Body of pancreas (tissue), 4 donors: Measurements from ENCODE around the gene CNIH4.
"Not testable (repeated sequence)": the region's sequence is repeated elsewhere in the genome, so short reads cannot be mapped to it uniquely, and the experiment has no call there.

Experiments
- CTCF ChIP-seq, 7 experiments: fragments of 450-650 bp in 4 of 7; fragments of 200-600 bp in 3 of 7; sonication (generic) in 3 of 7; IDR thresholded peaks; one replicate each; pipeline ENCODE4 v1.5.1; 2016 to 2019; ENCODE audit warnings: antibody characterized with exemption in 7 of 7
- POLR2A ChIP-seq, 3 donors: fragments of 450-650 bp; IDR thresholded peaks; one replicate each; pipeline ENCODE4 v1.6.1; 2016; ENCODE audit warnings: antibody characterized with exemption in 3 of 3, mild to moderate bottlenecking in 2 of 3

DNA sequence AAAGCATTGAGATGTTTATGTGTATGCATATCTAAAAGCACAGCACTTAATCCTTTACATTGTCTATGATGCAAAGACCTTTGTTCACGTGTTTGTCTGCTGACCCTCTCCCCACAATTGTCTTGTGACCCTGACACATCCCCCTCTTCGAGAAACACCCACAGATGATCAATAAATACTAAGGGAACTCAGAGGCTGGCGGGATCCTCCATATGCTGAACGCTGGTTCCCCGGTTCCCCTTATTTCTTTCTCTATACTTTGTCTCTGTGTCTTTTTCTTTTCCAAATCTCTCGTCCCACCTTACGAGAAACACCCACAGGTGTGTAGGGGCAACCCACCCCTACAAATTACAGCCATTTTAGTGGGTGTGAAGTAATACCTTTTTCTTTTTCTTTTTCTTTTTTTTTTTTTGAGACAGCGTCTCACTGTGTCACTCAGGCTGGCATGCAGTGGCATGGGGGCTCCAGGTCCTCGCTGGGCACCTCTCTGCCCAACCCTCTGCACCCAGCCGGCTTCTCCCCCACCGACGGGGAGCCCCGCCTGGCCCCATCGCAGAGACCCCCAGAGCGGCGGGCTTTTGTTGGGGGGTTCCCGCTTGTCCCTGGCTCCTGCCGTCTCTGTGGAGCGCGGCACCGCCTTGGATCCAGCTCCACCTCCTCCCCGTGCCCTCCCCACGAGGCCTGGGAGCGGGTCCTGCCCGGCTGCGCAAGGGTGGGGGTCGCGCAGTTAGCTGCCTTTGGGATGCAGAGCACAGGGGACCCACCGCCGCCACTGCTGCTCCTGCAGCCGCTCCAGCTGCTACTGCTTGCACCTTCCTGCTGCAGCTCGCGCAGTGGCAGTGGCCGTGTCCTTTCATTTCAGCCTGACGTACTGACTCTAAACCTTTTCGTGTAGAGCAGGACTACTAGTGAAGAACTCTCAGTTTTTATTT lies 16.0 kb upstream of the CNIH4 start:
- TF ChIP-seq CTCF (IDR thresholded peaks at IDR 0.05) = not testable (repeated sequence)
- peak; percentile 62 to 87 (median 72) for TF ChIP-seq POLR2A (IDR thresholded peaks at IDR 0.05)
